SW 1271 (cell line): ENCODE results near the gene MARS1.

Experiments used
- DNase-seq, 2 experiments: peaks; one replicate each; lab custom pipeline; 2025; lab: John Stamatoyannopoulos, UW

Gene MARS1

GRCh38 chr12:57458665-57459054 lies 29.2 kb upstream of the MARS1 start:
- DNase-seq = no peak

GRCh38 chr12:57459055-57459749 lies 28.7 kb upstream of the MARS1 start:
- DNase-seq = peak; percentile 83 to 94

- DNase-seq = peak in 1 of 2 experiments; percentile 58
Observed at GRCh38 chr12:57459750-57460467, 28.0 kb upstream of the MARS1 start, which contains the start of gene GLI1. TSS of gene GLI1 (plus strand) at chr12:57459785. CDS start at chr12:57463692, 3,907 bp downstream.

- DNase-seq = peak in 1 of 2 experiments; percentile 20
Observed at GRCh38 chr12:57460468-57460784, 27.4 kb upstream of the MARS1 start.

DNA sequence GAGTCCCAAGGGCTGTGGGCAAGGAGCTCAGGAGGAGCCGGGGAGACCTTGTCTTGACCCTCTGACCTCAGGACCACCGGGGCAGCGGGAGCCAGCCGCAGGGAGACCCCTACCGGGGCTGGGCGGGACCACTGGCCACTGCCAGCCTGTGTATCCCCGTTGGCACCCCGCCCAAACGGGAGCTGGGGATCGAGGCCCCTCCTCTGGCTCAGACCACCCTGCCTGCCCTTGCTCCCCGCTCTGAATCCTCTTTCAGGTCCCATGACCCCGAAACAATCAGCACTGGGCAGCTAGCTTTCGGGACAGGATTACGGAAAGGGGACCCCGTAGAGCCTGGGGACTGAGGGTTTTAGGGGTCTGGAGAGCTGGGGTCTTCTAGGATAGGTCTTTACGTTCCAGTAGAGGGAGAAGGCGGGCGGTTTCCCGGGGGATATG lies 27.0 kb upstream of the MARS1 start:
- no peak for DNase-seq

DNA sequence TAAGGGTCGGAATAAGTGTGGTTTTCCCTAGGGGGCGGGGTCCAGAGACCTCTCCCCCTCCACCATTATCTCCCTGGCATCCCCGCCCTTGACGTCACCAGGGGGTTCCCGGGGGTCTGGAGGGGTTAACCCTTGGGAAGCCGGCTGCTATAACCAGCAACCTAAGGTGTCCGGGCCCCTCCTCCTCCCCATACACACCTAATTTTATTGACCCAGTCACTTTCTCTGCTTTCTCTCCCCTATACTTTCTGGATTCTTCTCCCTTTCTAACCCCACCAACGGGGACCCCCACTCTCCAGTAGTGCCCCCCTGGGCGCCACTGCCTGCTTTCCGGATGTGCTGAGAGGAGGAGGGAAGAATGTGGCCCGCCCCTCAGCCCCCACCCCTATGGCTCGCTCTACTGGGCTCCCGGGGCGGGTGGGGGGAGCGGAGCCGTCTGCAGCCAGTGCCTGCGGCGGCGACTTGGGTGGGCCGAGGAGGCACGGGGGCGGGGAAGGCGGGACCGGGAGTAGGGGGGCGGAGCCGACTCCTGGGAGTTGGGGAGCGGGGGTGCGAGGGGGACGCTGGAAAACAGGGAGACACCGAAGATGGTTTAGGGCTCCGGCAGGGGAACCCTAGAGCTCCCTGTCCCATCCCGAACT lies 26.5 kb upstream of the MARS1 start:
- DNase-seq = peak in 1 of 2 experiments; percentile 34

DNA sequence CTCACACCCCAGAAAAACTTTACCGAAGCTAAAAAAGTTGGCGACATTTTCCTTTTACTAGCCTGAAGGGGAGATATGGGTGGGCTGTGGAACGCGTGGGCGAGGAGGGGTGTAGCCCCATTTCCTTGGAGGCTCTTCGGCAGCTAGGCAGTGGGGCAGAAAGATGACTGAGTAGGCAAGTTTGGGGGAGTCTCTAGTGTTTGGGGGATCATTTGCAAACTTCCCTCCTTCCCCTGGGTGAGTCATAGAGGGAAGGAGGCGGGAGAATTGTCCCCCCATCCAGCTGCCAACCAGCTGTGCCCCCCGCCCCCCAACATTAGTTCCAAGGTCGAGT lies 26.0 kb upstream of the MARS1 start:
- no peak for DNase-seq

DNA sequence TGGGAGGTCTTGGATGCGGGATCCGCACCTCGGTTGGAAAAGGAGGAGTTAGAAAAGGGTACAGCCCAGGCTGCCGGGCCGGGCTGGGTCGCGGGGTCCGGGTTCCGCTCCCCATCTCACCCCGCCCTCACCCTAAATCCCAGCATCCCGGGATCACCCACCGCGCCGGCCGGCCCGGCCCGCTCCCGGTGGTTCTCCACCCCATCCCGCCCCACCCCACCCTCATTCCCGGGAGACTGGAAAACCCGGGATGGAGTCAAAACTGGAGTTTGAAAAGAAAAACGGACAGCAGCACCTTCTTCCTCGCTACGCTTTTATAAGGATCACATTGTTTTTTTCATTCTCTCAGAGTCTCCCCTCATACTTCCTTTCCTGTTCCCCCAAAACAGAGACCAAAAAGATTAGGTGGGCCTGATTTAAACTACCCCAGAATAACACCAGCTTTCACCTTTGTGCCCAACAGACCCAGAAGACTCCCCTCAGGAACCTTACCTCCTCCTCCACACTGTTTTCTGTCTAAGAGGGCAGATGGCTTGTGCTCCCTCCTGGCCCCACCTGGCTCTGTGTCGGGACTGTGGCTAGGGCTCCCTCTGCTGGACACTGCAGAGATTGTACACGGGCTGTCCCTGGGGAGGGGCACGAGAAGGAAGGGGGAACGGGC lies 25.5 kb upstream of the MARS1 start:
- peak; percentile 86 to 94 for DNase-seq

- DNase-seq = no peak
Observed at GRCh38 chr12:57462912-57463253, 25.0 kb upstream of the MARS1 start.

DNA sequence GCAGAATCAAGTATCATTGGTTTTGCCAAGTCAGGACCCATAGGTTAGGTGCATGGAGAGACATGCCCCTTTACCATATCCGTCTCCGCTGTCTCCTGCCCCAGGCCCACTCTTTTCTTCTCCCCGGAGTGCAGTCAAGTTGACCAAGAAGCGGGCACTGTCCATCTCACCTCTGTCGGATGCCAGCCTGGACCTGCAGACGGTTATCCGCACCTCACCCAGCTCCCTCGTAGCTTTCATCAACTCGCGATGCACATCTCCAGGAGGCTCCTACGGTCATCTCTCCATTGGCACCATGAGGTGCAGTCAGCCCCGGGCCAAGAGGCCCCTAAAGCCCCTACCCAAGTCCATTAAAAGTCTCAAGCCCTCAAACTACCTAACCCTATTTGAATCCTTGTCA lies 23.3 kb upstream of the MARS1 start:
- DNase-seq = no peak

- DNase-seq = no peak
Observed at GRCh38 chr12:57465030-57465746, 22.7 kb upstream of the MARS1 start.

DNA sequence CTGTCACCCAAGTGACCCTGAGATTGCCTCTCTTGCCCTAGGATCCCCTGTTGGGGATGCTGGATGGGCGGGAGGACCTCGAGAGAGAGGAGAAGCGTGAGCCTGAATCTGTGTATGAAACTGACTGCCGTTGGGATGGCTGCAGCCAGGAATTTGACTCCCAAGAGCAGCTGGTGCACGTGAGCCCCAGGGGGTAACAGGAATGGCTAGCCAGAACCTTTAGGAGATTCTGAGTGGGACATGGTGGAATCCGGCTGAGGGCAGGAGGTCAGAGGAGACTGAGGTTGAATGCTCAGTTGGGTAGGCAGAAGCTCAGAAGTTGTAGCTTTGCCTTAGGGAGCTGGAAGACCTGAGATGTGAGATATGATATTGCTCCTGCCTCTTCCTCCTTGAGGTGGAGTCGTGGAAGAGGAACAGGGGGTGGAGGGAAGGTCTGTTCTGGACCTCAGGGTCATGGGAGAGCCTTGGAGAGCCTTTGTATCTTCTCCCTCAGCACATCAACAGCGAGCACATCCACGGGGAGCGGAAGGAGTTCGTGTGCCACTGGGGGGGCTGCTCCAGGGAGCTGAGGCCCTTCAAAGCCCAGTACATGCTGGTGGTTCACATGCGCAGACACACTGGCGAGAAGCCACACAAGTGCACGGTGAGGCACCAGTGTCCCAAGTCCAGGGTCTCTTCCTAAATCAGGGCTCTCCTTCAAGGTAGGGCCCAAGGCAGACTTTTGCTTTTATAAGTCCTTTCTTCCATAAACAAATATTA lies 21.9 kb upstream of the MARS1 start:
- DNase-seq = no peak

DNA sequence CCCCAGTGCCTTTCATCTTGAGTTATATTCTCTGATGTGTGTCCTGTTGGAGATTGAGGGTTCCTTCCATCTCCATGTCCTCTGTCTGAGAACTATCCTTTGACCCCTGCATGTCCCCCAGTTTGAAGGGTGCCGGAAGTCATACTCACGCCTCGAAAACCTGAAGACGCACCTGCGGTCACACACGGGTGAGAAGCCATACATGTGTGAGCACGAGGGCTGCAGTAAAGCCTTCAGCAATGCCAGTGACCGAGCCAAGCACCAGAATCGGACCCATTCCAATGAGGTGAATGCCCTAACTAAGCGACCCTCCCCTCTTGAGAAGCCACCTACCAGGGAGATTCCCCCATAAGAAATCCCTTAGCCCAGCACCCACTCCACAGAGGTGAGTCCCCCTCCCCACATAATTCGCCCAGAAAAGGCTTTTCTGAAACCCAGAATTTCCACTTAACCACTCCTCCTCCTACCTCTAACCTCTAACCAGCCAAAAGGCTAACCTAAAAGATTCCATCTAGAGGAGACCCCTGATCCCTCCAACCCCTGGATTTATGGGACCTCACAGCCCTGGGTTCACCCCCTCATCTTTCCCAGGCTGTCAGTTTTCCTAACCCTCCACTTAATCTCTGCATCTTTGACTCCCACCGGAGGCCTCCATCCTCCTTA lies 20.5 kb upstream of the MARS1 start:
- no peak for DNase-seq

DNA sequence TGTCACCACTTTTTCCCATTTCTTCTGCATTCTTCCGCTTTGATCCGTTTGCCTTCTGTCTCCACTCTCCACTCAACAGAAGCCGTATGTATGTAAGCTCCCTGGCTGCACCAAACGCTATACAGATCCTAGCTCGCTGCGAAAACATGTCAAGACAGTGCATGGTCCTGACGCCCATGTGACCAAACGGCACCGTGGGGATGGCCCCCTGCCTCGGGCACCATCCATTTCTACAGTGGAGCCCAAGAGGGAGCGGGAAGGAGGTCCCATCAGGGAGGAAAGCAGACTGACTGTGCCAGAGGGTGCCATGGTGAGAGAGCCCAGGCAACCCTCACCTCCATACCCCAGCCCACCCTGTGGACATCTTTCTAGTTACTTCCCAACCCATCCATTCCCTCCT lies 20.0 kb upstream of the MARS1 start:
- DNase-seq = no peak

- no peak for DNase-seq
Observed at GRCh38 chr12:57469296-57470164, 18.3 kb upstream of the MARS1 start.

- DNase-seq = no peak
Observed at GRCh38 chr12:57470286-57470969, 17.4 kb upstream of the MARS1 start.

- no peak for DNase-seq
Observed at GRCh38 chr12:57470970-57471656, 16.8 kb upstream of the MARS1 start.

DNA sequence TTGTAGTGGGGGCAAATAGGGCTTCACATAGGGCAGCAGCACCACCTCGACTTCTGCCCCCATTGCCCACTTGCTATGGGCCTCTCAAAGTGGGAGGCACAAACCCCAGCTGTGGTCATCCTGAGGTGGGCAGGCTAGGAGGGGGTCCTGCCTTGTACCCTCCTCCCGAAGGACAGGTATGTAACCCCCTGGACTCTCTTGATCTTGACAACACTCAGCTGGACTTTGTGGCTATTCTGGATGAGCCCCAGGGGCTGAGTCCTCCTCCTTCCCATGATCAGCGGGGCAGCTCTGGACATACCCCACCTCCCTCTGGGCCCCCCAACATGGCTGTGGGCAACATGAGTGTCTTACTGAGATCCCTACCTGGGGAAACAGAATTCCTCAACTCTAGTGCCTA lies 16.2 kb upstream of the MARS1 start:
- no peak for DNase-seq

- no peak for DNase-seq
Observed at GRCh38 chr12:57472391-57472790, 15.5 kb upstream of the MARS1 start.
